Measurements from ENCODE around the gene SERPINF2.

The SERPINF2 gene

DNA sequence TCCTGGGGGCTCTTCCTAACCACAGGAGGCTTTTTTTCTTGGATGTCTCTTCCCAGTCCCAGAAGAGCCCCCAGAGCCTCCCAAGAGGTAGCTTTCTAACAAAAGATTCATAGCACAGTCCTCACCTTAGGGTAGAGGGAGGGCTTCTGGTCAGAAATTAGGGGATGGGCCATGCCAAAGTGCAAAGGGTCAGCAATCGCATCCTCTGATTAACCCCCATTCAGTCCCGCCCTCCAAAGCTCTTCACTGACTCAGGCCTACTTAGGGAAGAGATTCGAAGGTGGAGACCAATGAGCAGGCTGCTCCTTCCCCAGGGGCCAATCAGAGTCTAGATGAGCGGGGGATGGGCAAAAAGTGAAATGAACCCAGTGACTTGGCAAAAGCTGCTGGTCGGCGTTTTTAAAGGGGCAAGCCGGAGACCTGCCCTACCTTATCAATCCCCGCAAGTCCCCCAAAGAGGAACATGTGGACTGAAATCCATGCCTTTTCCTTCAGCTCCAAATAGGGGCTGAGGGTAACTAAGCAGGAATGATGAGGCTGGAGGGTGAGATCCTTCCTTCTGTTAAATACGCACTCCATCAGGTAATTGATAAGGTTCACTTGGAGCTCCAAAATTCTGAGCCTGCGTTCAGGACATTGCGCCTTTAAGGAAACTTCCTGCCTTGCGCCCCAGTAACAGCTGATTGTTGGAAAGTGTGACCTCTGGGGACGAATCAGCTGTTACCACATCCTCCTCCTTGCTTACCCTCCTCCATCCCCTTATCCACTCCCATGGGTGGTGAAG lies 25.6 kb upstream of the SERPINF2 start:
- peak; percentile 99 for DNase-seq

DNA sequence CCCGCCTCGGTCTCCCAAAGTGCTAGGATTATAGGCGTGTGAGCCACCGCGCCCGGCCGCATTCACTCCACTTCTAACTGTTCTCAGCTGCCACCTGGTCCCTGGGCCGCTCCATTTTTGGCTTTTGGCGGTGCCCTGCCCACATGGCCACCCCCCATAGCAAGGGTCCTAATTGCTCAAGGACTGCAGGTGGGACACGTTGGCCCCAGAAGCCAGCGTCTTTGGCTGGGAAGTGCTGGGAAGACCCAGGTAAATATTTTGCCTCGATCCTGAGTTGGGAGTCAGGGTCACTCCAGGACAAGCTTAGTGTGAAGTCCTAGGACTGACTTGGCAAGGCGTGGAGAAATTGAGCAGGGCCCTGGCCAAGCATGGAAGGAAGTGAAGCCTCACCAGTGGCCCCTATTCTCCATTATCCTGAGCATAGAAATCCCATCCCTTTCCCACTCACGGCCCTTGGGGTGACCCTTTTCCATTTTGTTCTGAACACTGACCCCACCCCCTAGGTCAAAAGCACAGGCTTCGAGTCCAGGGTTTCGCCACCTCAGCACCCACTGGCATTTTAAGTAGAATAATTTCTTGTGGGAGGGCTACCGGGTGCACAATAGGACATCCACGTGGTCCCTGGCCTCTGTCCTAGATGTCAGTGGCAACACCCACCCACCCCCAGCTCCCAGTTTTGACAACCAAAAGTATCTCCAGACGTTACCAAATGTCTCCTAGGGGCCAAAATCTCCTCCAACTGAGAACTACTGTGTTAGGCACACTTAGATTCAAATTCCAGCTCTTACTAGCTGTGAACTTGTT lies 24.1 kb upstream of the SERPINF2 start:
- no peak for DNase-seq

DNA sequence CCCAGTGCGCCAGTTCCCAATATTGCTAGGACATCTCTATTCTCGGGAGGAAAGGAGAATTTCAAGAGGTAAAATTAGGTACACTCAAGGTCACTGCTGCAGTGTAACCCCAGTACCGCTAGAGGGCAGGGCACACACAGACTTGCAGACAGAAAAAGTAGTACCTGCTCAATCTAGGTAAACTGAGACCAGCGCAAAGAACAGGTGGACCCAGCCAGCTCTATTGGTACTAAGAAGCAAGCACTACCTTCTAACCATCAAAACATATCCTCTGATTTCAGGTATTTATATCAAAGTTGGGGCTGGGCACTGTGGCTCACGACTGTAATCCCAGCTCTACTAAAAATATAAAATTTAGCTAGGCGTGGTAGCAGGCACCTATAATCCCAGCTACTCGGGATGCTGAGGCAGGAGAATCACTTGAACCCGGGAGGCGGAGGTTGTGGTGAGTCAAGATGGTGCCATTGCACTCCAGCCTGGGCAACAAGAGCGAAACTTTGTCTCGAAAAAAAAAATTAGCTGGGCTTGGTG lies 21.8 kb upstream of the SERPINF2 start:
- DNase-seq: peak; percentile 26

DNA sequence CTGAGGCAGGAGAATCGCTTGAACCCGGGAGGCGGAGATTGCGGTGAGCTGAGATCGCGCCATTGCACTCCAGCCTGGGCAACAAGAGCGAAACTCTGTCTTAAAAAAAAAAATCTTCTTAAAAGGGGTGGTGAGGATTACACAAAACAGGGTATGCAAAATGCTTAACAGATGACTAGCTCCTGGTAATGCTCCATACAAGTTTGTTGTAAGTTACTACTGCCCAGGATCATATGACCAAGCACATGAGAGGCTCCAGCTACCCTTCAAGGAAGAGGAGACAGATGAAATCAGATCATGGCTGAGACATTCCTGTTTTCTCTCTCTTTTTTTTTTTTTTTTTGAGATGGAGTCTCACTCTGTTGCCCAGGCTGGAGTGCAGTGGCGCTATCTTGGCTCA lies 20.6 kb upstream of the SERPINF2 start:
- DNase-seq: peak; percentile 71

DNA sequence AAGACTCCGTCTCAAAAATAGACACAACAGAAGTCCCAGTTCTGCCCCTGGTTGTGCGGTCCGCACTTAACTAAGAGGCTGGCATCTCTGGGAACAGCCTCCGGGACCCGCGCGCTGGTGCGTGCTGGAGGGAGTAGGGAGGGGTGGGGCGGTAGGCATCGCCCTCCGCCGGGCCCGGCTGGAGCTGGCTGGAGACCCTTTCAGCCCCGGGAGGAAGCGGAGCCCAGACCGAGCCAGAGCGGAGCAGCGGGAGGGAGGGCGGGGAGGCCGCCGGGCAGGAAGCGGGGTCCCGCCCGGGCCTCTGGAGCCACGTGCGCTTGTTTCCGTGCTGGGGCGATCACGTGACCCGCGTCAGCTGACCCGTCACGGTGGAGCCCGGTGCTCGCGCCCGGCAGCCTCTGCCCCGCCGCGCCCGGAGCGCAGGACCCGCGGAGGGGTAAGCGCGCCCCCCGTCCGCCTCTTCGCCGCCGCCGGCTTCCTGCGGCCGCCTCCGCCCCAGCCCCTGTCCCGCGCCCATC lies 18.3 kb upstream of the SERPINF2 start, which contains the start of gene WDR81:
Gene WDR81 (plus strand): TSS at position 354 of the 518 bp plus-strand sequence. CDS start 256 bp downstream, outside the sequence.
- DNase-seq: peak; percentile 87

DNA sequence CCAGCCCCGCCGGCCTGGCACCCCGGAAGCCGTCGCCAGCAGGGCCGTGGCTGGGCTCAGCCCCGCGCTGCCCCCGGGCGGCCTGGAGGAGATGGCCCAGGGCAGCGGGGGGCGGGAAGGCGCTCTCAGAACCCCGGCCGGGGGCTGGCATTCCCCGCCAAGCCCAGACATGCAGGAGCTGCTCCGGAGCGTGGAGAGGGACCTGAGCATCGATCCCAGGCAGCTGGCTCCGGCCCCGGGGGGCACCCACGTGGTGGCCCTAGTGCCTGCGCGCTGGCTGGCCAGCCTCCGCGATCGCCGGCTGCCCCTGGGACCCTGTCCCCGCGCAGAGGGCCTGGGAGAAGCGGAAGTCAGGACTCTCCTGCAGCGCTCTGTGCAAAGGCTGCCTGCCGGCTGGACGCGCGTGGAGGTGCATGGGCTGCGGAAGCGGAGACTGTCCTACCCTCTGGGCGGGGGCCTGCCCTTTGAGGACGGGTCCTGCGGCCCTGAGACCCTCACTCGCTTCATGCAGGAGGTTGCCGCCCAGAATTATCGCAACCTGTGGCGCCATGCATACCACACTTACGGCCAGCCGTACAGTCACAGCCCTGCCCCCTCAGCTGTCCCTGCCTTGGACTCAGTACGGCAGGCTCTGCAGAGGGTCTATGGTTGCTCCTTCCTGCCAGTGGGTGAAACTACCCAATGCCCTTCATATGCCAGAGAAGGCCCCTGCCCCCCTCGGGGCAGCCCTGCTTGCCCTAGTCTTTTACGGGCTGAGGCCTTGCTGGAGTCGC lies 17.6 kb upstream of the SERPINF2 start:
- no peak for DNase-seq

DNA sequence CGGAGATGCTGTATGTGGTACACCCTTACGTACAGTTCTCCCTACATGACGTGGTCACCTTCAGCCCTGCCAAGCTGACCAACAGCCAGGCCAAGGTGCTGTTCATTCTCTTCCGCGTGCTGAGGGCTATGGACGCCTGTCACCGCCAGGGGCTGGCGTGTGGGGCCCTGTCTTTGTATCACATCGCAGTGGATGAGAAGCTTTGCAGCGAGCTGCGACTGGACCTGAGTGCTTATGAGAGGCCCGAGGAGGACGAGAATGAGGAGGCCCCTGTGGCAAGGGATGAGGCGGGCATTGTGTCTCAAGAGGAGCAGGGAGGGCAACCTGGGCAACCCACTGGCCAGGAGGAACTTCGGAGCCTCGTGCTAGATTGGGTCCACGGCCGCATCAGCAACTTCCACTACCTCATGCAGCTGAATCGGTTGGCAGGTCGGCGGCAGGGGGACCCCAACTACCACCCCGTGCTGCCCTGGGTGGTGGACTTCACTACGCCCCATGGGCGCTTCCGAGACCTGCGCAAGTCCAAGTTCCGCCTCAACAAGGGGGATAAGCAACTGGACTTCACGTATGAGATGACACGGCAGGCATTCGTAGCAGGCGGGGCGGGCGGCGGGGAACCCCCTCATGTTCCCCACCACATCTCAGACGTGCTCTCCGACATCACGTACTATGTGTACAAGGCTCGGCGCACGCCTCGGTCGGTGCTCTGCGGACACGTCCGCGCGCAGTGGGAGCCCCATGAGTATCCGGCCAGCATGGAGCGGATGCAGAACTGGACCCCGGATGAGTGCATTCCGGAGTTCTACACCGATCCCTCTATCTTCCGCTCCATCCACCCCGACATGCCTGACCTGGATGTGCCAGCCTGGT lies 16.8 kb upstream of the SERPINF2 start:
- DNase-seq: no peak

DNA sequence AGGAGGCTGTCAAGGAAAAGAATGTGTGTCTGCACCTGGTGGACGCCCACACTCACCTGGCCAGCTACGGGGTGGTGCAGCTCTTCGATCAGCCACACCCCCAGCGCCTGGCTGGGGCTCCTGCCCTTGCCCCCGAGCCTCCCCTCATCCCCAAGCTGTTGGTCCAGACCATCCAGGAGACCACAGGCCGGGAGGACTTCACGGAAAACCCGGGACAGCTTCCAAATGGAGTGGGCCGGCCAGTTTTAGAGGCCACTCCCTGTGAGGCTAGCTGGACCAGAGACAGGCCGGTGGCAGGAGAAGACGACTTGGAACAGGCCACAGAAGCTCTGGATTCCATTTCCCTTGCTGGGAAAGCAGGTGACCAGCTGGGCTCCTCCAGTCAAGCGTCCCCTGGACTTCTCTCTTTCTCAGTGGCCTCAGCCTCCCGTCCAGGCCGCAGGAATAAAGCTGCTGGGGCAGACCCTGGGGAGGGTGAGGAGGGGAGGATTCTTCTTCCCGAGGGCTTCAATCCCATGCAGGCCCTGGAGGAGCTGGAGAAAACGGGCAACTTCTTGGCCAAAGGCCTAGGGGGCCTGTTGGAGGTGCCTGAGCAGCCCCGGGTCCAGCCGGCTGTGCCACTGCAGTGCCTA lies 15.9 kb upstream of the SERPINF2 start:
- DNase-seq: no peak

DNA sequence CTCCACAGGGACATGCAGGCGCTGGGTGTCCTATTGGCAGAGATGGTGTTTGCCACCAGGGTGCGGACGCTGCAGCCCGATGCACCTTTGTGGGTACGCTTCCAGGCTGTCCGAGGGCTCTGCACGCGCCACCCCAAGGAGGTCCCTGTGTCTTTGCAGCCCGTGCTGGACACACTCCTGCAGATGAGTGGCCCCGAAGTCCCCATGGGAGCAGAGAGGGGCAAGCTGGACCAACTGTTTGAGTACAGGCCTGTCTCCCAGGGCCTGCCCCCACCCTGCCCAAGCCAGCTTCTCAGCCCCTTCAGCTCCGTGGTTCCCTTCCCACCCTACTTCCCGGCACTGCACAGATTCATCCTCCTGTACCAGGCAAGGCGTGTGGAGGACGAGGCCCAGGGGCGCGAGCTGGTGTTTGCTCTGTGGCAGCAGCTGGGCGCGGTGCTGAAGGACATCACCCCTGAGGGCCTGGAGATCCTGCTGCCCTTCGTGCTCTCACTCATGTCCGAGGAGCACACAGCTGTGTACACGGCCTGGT lies 15.3 kb upstream of the SERPINF2 start:
- DNase-seq: no peak

DNA sequence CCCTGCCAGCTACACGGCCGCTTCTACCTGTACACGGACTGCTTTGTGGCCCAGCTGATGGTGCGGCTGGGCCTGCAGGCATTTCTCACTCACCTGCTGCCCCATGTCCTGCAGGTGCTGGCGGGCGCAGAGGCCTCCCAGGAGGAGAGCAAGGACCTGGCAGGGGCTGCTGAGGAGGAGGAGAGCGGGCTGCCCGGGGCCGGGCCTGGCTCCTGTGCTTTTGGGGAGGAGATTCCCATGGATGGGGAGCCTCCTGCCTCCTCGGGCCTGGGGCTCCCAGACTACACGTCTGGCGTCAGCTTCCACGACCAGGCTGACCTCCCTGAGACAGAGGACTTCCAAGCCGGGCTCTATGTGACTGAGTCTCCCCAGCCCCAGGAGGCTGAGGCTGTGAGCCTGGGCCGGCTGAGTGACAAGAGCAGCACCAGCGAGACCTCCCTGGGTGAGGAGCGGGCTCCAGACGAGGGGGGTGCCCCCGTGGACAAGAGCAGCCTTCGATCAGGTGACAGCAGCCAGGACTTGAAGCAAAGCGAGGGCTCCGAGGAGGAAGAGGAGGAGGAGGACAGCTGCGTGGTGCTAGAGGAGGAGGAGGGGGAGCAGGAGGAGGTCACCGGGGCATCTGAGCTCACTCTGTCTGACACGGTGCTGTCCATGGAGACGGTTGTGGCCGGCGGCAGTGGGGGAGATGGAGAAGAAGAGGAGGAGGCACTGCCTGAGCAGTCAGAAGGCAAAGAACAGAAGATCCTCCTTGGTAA lies 14.6 kb upstream of the SERPINF2 start:
- no peak for DNase-seq

DNA sequence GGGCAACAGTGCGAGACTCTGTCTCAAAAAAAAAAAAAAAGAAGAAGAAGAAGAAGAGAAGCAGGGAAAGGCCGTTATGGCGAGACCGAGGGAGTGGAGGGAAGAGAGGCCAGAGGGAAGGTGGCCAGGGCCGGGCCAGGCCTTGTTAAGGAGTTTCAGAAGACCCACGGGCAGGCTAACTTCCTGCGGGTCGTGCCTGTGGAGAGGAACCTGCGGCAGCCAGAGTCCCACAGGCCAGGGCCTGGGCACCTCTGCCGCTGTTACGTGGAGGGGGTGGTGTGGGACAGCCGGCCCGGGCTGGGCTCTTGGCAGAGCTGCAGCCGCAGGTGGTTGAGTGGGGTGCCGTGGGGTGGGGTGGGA lies 12.7 kb upstream of the SERPINF2 start:
- no peak for DNase-seq

DNA sequence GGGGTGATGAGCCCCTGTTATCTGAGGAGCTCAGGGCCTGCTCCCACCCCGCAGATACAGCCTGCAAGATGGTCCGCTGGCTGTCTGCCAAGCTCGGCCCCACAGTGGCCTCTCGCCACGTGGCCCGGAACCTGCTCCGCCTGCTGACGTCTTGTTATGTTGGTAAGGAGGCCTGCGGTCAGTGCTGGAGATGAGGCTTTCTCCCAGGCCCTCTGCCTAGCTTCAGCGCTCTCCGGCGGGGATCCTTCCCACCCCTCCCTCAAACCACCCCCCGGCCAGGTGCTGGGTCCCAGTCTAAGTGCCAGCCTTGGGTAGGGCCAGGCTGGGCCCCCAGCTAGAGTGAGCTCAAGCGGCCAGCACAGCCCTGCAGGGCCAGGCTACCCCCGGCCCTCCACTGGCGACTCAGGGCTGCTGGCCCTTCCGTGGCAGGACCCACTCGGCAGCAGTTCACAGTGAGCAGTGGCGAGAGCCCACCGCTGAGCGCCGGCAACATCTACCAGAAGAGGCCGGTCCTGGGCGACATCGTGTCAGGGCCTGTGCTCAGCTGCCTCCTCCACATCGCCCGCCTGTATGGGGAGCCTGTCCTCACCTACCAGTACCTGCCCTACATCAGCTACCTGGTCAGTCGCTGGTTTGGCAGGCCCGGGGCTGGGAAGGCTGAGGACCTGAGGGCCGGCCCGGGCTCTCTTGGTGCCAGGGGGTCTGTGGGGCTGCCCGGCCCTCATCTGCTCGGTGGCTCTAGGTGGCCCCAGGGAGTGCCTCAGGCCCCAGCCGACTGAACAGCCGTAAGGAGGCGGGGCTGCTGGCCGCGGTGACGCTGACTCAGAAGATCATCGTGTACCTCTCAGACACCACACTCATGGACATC lies 12.1 kb upstream of the SERPINF2 start:
- DNase-seq: peak; percentile 82

DNA sequence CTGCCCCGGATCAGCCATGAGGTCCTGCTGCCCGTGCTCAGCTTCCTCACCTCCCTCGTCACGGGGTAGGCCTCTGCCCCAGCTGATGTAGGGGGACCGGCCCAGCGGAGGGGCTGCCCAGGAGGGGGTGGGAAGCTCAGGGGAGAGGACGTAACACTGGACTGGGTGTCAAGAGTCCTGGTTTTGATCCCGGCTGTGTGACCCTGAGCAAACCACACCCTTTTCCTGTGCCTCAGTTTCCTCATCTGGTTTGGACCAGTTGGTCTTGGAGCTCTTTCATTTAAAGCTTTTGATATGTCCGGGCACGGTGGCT lies 11.5 kb upstream of the SERPINF2 start:
- no peak for DNase-seq

DNA sequence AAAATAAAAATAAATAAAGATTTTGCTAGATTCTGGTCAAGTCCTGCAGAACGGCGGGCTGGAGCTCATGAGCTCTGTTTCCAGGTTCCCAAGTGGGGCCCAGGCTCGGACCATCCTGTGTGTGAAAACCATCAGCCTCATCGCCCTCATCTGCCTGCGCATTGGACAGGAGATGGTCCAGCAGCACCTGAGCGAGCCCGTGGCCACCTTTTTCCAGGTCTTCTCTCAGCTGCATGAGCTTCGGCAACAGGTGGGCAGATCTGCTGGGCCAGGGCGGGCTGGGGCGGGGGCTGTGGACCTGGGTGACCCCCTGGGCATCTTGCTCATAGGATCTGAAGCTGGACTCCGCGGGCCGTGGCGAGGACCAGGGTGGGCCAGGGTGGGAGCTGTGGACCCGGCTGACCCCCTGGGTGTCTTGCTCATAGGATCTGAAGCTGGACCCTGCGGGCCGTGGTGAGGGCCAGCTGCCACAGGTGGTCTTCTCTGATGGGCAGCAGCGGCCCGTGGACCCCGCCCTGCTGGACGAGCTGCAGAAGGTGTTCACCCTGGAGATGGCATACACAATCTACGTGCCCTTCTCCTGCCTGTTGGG lies 10.3 kb upstream of the SERPINF2 start:
- no peak for DNase-seq

DNA sequence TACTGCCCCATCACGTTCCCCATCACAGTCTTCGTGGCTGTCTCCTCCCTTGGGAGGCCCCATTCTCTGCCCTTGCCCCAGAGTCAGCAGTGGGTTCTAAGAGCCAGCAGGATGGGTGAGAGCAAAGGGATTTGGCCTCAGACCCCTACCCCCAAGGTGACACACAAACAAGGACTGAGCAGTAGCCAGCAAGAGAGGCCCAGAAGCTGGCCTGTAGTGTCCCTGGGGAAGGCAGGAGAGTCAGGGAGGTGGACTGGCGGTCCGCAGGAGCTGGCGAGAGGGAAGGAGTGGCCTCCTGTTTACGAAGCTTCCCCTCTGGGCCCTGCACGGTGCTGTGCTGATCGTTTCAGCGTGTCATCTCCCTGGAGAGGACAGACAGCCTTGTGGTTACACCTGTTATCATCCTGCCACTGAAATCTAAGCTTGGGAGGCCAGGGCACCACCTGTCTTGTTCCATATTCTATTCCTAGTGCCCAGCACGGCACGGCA lies 9.8 kb upstream of the SERPINF2 start:
- no peak for DNase-seq

DNA sequence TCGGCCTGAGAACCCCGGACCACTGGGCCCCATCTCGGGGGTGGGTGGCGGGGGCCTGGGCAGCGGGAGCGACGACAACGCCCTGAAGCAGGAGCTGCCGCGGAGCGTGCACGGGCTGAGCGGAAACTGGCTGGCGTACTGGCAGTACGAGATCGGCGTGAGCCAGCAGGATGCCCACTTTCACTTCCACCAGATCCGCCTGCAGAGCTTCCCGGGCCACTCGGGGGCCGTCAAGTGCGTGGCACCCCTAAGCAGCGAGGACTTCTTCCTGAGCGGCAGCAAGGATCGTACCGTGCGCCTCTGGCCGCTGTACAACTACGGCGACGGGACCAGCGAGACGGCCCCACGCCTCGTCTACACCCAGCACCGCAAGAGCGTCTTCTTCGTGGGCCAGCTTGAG lies 8.9 kb upstream of the SERPINF2 start:
- DNase-seq: no peak

DNA sequence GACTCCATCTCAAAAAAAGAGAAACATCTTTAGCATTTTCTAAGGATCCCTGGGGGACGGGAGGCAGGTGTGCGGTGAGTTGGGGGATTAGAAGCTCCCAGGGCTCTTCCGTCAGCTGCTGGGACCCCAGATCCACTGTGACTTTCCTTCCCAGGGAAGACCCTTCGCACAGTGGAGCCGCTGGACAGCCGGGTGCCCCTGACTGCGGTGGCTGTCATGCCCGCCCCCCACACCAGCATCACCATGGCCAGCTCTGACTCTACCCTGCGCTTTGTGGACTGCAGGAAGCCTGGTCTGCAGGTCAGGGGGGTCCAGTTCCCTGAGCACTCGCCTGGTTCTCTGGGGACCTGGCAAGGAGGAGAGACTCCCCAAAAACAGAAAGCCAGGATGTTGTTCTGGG lies 7.3 kb upstream of the SERPINF2 start:
- no peak for DNase-seq

DNA sequence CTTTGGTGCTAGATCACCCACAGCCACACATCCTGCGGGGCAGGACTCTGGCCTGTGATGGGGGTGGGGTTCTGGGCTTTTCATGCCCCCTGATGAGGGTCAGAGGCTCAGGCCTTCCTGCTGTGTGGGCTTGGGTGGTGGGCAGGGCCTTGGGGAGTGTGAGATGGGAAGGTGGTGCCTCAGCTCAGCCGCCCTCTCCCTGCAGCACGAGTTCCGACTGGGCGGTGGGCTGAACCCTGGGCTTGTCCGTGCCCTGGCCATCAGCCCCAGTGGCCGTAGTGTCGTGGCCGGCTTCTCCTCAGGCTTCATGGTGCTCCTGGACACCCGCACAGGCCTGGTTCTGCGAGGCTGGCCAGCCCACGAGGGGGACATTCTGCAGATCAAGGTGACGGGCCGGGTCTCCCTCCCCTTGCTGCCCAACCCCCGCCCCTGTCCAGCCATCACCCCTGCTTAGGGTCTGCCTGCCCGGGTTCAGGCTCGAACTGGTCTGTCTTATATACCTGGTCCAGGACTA lies 6.8 kb upstream of the SERPINF2 start:
- DNase-seq: no peak

All from HCEC 1CT (cell line).